ENCODE data around the gene NRIP2. TPM values are rescaled to one million over a fixed set of nuclear protein-coding genes. Genes with fewer than 3 reads are reported as not detected.

NRIP2 gene
- total RNA-seq, 1 experiment from 2014 or later, result not detected

DNA sequence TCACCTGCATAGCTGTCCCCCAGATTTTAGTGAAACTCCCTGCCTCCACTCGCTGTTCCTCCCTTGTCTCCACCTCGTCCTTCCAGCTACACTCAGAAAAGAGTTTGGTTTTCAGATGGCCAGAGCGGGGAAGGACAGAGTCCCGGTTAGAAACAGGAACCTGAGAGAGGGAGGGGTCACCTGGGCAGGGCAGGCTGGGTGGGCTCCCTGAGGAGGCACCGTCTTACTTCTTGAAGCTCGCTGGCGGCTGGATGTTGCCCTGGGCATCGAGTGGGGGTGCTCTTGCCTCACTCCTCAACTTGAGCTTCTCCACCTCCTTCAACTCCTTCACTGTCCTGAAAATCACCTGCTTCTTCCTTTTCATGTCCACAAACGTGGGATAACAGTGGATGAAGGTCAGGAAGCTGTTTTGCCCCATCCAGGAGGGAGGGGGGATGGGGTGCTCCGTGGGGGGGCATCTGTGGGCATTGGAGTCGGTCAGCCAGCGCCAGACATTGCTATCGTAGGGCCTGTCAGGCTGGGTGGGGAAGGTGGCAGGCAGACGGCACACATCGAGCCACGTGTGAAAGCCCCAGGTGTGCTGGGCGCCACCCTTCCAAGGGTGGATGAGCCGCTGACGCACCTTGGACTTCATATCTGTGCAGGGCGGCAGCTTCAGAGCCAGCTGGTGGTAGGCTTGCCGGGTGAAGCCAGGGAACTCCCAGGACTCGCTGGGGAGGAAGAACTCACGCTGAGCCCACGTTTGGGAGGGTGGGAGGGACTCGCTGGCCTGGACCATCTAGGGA lies 20.0 kb upstream of the NRIP2 start:
- Histone ChIP-seq H3K27me3 (ENCODE audit: control insufficient read depth, insufficient read depth, low read length) (no peaks in the 10 kb centered on the region), H3K4me3 (ENCODE audit: low read depth in 2 of 2, low read length in 2 of 2) (no peak overlapping the region), H3K4me1 (ENCODE audit: control insufficient read depth, insufficient read depth, low read length) (no peaks in the 10 kb centered on the region), H3K9me3 (ENCODE audit: control insufficient read depth, insufficient read depth, low read depth, low read length) (no peaks in the 10 kb centered on the region), H3K36me3 (ENCODE audit: control insufficient read depth, insufficient read depth, low read length) (no peaks in the 10 kb centered on the region; the same call in 1 of the 2 replicates), H3K27ac (ENCODE audit: low read length) (no peak overlapping the region)
- intact Hi-C loops (cut with micrococcal nuclease; ENCODE audit: unreplicated experiment) (no loop called here), in situ Hi-C loops (cut with HindIII; ENCODE audit: low pct_unique_long_range_greater_than_20kb, low sequenced_read_pairs) (no loop called here)
- TF ChIP-seq SIN3A (IDR thresholded peaks at IDR 0.05; ENCODE audit: borderline replicate concordance, insufficient read depth, low read depth, low read length) (no peak), TCF7L2 (IDR thresholded peaks at IDR 0.05; ENCODE audit: low read depth, low read length) (no peak), POLR2AphosphoS5 (IDR thresholded peaks at IDR 0.05; ENCODE audit: low read depth, low read length) (no peak)
- TF ChIP-seq, protein P1, sequence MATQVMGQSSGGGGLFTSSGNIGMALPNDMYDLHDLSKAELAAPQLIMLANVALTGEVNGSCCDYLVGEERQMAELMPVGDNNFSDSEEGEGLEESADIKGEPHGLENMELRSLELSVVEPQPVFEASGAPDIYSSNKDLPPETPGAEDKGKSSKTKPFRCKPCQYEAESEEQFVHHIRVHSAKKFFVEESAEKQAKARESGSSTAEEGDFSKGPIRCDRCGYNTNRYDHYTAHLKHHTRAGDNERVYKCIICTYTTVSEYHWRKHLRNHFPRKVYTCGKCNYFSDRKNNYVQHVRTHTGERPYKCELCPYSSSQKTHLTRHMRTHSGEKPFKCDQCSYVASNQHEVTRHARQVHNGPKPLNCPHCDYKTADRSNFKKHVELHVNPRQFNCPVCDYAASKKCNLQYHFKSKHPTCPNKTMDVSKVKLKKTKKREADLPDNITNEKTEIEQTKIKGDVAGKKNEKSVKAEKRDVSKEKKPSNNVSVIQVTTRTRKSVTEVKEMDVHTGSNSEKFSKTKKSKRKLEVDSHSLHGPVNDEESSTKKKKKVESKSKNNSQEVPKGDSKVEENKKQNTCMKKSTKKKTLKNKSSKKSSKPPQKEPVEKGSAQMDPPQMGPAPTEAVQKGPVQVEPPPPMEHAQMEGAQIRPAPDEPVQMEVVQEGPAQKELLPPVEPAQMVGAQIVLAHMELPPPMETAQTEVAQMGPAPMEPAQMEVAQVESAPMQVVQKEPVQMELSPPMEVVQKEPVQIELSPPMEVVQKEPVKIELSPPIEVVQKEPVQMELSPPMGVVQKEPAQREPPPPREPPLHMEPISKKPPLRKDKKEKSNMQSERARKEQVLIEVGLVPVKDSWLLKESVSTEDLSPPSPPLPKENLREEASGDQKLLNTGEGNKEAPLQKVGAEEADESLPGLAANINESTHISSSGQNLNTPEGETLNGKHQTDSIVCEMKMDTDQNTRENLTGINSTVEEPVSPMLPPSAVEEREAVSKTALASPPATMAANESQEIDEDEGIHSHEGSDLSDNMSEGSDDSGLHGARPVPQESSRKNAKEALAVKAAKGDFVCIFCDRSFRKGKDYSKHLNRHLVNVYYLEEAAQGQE (IDR thresholded peaks at IDR 0.05; ENCODE audit: insufficient read depth in 1 of 2, low read depth in 2 of 2, low read length in 1 of 2), result no peak
- TF ChIP-seq, protein P2, sequence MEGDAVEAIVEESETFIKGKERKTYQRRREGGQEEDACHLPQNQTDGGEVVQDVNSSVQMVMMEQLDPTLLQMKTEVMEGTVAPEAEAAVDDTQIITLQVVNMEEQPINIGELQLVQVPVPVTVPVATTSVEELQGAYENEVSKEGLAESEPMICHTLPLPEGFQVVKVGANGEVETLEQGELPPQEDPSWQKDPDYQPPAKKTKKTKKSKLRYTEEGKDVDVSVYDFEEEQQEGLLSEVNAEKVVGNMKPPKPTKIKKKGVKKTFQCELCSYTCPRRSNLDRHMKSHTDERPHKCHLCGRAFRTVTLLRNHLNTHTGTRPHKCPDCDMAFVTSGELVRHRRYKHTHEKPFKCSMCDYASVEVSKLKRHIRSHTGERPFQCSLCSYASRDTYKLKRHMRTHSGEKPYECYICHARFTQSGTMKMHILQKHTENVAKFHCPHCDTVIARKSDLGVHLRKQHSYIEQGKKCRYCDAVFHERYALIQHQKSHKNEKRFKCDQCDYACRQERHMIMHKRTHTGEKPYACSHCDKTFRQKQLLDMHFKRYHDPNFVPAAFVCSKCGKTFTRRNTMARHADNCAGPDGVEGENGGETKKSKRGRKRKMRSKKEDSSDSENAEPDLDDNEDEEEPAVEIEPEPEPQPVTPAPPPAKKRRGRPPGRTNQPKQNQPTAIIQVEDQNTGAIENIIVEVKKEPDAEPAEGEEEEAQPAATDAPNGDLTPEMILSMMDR (IDR thresholded peaks at IDR 0.05), result no peak
- CTCF ChIA-PET, result interaction anchor here (0.6 kb wide), 2 partner anchors 9 to 21 kb away, joined by 3 read pairs; no protein-coding TSS in a partner anchor
- DNase-seq (ENCODE audit: low read depth, low spot score), result no peak
- no peak for ATAC-seq
- BruUV-seq (replicated peaks), result no TSS peak
- POLR2A ChIA-PET, result no interaction called here

DNA sequence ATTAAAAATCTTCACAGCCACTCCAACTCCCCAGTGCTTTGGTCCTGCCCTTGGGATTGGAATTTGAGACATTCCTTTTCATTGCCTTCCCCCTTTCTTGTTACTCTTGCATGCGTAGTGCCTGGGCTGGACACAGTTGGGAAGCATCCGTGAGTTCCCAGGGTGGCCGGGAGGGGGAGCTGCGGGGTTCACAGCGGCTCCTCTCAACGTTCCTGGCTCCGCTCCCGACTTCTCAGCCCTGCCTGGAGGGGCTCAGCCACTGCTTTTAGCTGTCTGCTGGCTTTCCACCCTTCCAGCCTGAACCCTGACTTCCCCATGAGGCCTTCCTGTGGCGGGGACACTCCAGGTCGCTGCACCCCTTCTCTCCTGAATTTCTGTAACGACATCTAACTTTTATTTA lies 18.8 kb upstream of the NRIP2 start:
- H3K27ac ChIP-seq (ENCODE audit: low read length), result no peak overlapping the region
- H3K36me3 ChIP-seq (ENCODE audit: control insufficient read depth, insufficient read depth, low read length), result no peaks in the 10 kb centered on the region
- CTCF ChIA-PET, result interaction anchor here (0.5 to 0.7 kb wide), 5 partner anchors 11 to 86 kb away, joined by 3 to 7 read pairs (median 4); no protein-coding TSS in a partner anchor
- H3K4me1 ChIP-seq (ENCODE audit: control insufficient read depth, insufficient read depth, low read length), result no peaks in the 10 kb centered on the region
- H3K27me3 ChIP-seq (ENCODE audit: control insufficient read depth, insufficient read depth, low read length), result no peaks in the 10 kb centered on the region
- DNase-seq (ENCODE audit: low read depth, low spot score) (no peak), ATAC-seq (peak; percentile 77)
- TF ChIP-seq SIN3A (IDR thresholded peaks at IDR 0.05; ENCODE audit: borderline replicate concordance, insufficient read depth, low read depth, low read length), result no peak
- TF ChIP-seq TCF7L2 (IDR thresholded peaks at IDR 0.05; ENCODE audit: low read depth, low read length), result no peak
- no peak for TF ChIP-seq POLR2AphosphoS5 (IDR thresholded peaks at IDR 0.05; ENCODE audit: low read depth, low read length)
- TF ChIP-seq, protein P1 (IDR thresholded peaks at IDR 0.05; ENCODE audit: insufficient read depth in 1 of 2, low read depth in 2 of 2, low read length in 1 of 2), result no peak
- TF ChIP-seq, protein P2 (IDR thresholded peaks at IDR 0.05), result peak; percentile 88
- H3K9me3 ChIP-seq (ENCODE audit: control insufficient read depth, insufficient read depth, low read depth, low read length), result no peaks in the 10 kb centered on the region
- POLR2A ChIA-PET, result interaction anchor here (0.7 kb wide), 1 partner anchor 10 kb away, joined by 3 read pairs; no protein-coding TSS in a partner anchor
- in situ Hi-C loops (cut with HindIII; ENCODE audit: low pct_unique_long_range_greater_than_20kb, low sequenced_read_pairs), result no loop called here
- no TSS peak for BruUV-seq (replicated peaks)
- no peak overlapping the region for H3K4me3 ChIP-seq (ENCODE audit: low read depth in 2 of 2, low read length in 2 of 2)
- intact Hi-C loops (cut with micrococcal nuclease; ENCODE audit: unreplicated experiment), result no loop called here

All from Panc1 (cell line).